ENCODE results near the gene ECE2. TPM values are rescaled to one million over a fixed set of nuclear protein-coding genes. Genes with fewer than 3 reads are reported as not detected.

Gene ECE2
- total RNA-seq, 1 donor from 2014 or later, result not detected

DNA sequence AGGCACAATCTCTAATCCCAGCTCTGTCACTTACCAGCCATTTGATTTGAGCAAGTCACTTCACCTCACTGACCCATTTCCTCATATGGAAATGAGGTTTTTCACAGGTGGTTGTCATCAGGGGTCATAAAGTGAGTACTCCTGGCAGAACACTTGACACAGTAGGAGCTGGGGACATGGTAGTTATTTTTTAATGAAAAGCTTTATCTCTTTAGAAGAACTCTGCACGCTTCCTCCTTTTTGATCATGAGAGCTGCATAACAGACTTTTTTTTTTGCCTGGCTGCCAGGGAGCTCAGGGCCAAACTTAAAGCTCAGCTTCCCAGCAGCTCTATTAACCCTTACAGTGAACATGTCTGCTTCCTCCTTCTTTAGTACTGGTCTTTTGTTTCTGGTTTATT lies 38.0 kb upstream of the ECE2 start:
- TF ChIP-seq, protein P1, sequence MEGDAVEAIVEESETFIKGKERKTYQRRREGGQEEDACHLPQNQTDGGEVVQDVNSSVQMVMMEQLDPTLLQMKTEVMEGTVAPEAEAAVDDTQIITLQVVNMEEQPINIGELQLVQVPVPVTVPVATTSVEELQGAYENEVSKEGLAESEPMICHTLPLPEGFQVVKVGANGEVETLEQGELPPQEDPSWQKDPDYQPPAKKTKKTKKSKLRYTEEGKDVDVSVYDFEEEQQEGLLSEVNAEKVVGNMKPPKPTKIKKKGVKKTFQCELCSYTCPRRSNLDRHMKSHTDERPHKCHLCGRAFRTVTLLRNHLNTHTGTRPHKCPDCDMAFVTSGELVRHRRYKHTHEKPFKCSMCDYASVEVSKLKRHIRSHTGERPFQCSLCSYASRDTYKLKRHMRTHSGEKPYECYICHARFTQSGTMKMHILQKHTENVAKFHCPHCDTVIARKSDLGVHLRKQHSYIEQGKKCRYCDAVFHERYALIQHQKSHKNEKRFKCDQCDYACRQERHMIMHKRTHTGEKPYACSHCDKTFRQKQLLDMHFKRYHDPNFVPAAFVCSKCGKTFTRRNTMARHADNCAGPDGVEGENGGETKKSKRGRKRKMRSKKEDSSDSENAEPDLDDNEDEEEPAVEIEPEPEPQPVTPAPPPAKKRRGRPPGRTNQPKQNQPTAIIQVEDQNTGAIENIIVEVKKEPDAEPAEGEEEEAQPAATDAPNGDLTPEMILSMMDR (IDR thresholded peaks at IDR 0.05), result no peak

DNA sequence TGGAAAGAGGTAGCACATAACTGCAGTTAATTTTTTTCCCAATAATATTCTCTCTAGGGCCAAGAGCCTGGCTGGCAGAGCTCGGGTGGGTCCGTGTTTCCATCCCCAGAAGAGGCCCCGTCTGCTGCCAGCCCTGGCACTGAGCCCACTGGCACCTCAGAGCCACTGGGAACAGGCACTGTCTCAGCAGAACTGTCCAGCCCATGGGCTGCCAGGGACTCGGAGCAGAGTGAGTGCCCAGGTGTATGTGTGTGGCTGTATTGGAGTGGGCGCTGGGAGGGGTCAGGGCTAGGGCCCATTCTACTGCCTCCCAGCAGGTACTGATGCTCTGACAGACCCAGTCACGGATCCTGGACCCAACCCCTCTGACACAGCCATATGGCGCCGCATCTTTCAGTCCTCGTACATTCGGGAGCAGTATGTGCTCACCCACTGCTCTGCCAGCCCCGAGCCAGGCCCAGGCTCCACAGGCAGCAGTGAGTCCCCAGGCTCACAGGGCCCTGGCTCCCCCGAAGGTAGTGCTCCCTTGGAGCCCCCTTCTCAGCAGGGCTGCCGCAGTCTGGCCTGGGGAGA lies 37.5 kb upstream of the ECE2 start:
- DNase-seq (ENCODE audit: low spot score), result no peak
- Mint-ChIP-seq H3K27me3 (ENCODE audit: low read depth) (peaks cover 2% of the 10 kb centered on the region), H3K4me1 (ENCODE audit: low read depth) (no peaks in the 10 kb centered on the region), H3K4me3 (ENCODE audit: unreplicated experiment) (no peak overlapping the region), H3K27ac (ENCODE audit: unreplicated experiment) (no peak overlapping the region), H3K36me3 (ENCODE audit: low read depth) (peaks cover 4% of the 10 kb centered on the region), H3K9me3 (ENCODE audit: low read depth) (no peaks in the 10 kb centered on the region)
- TF ChIP-seq, protein P1 (IDR thresholded peaks at IDR 0.05), result no peak

More for the DNA sequence above, 38.0 kb upstream of the ECE2 start:
- Mint-ChIP-seq H3K9me3 (ENCODE audit: low read depth) (no peaks in the 10 kb centered on the region), H3K27ac (ENCODE audit: unreplicated experiment) (no peak overlapping the region), H3K4me3 (ENCODE audit: unreplicated experiment) (no peak overlapping the region), H3K36me3 (ENCODE audit: low read depth) (peaks cover 4% of the 10 kb centered on the region), H3K4me1 (ENCODE audit: low read depth) (no peaks in the 10 kb centered on the region), H3K27me3 (ENCODE audit: low read depth) (peaks cover 4% of the 10 kb centered on the region)
- DNase-seq (ENCODE audit: low spot score), result no peak

GRCh38 chr3:184239221-184239620 lies 36.6 kb upstream of the ECE2 start:
- Mint-ChIP-seq H3K9me3 (ENCODE audit: low read depth) (no peaks in the 10 kb centered on the region), H3K4me1 (ENCODE audit: low read depth) (no peaks in the 10 kb centered on the region), H3K27ac (ENCODE audit: unreplicated experiment) (no peak overlapping the region), H3K4me3 (ENCODE audit: unreplicated experiment) (no peak overlapping the region), H3K36me3 (ENCODE audit: low read depth) (peaks cover 6% of the 10 kb centered on the region), H3K27me3 (ENCODE audit: low read depth) (peaks cover 2% of the 10 kb centered on the region)
- peak; percentile 50 for DNase-seq (ENCODE audit: low spot score)
- TF ChIP-seq, protein P1 (IDR thresholded peaks at IDR 0.05), result no peak

- Mint-ChIP-seq H3K4me3 (ENCODE audit: unreplicated experiment) (no peak overlapping the region), H3K36me3 (ENCODE audit: low read depth) (peaks cover 10% of the 10 kb centered on the region), H3K27ac (ENCODE audit: unreplicated experiment) (no peak overlapping the region), H3K4me1 (ENCODE audit: low read depth) (no peaks in the 10 kb centered on the region), H3K27me3 (ENCODE audit: low read depth) (peaks cover 2% of the 10 kb centered on the region), H3K9me3 (ENCODE audit: low read depth) (no peaks in the 10 kb centered on the region)
- TF ChIP-seq, protein P1 (IDR thresholded peaks at IDR 0.05), result no peak
- peak; percentile 70 for DNase-seq (ENCODE audit: low spot score)
Observed at GRCh38 chr3:184239708-184240107, 36.1 kb upstream of the ECE2 start.

GRCh38 chr3:184240384-184241140 lies 35.3 kb upstream of the ECE2 start:
- TF ChIP-seq, protein P1 (IDR thresholded peaks at IDR 0.05), result peak; percentile 8
- no peaks in the 10 kb centered on the region for H3K4me1 Mint-ChIP-seq (ENCODE audit: low read depth)
- DNase-seq (ENCODE audit: low spot score), result no peak

More at GRCh38 chr3:184240384-184241140, 35.3 kb upstream of the ECE2 start:
- peaks cover 14% of the 10 kb centered on the region for H3K36me3 Mint-ChIP-seq (ENCODE audit: low read depth)
- no peak overlapping the region for H3K4me3 Mint-ChIP-seq (ENCODE audit: unreplicated experiment)
- H3K9me3 Mint-ChIP-seq (ENCODE audit: low read depth), result no peaks in the 10 kb centered on the region
- H3K27ac Mint-ChIP-seq (ENCODE audit: unreplicated experiment), result no peak overlapping the region
- no peaks in the 10 kb centered on the region for H3K27me3 Mint-ChIP-seq (ENCODE audit: low read depth)

All from chondrocyte (in vitro differentiated cells).